Activated naive CD4-positive, alpha-beta T cell treated with anti-CD3 and anti-CD28 coated beads, Interleukin-2, amount 10 ng/mL, durations not matched to agents 7 days and 5 days (primary cell): ENCODE measurements around the gene RIC3.
A peak's percentile ranks its signal among the peaks of the same experiment; 100 is the strongest.
"Not testable (repeated sequence)": the region's sequence is repeated elsewhere in the genome, so short reads cannot be mapped to it uniquely, and the experiment has no call there.

Source experiments
- CTCF ChIA-PET: fragments of 350-600 bp; sonication (Branson Sonifier 250); formaldehyde crosslinking; loops from one replicate; lab custom pipeline; 2021; ENCODE audit warnings: antibody characterized with exemption; lab: Charles Lee
- DNase-seq: peaks from one replicate; pipeline ENCODE4 v3.0.0-alpha.2; 2020
- H3K27ac Mint-ChIP-seq: one replicate; pipeline ENCODE4 v1.8.0; 2021; ENCODE audit warnings: mild to moderate bottlenecking, moderate library complexity, mixed read lengths
- H3K27me3 Mint-ChIP-seq: one replicate; pipeline ENCODE4 v1.8.0; 2021; ENCODE audit warnings: mild to moderate bottlenecking, mixed read lengths
- H3K36me3 Mint-ChIP-seq: one replicate; pipeline ENCODE4 v1.8.0; 2021; ENCODE audit warnings: mixed read lengths
- H3K4me1 Mint-ChIP-seq: one replicate; pipeline ENCODE4 v1.8.0; 2021; ENCODE audit warnings: mixed read lengths
- H3K4me3 Mint-ChIP-seq: one replicate; pipeline ENCODE4 v1.8.0; 2021; ENCODE audit warnings: mild to moderate bottlenecking, moderate library complexity, mixed read lengths
- H3K9me3 Mint-ChIP-seq: one replicate; pipeline ENCODE4 v1.8.0; 2021; ENCODE audit warnings: mixed read lengths

Gene RIC3

DNA sequence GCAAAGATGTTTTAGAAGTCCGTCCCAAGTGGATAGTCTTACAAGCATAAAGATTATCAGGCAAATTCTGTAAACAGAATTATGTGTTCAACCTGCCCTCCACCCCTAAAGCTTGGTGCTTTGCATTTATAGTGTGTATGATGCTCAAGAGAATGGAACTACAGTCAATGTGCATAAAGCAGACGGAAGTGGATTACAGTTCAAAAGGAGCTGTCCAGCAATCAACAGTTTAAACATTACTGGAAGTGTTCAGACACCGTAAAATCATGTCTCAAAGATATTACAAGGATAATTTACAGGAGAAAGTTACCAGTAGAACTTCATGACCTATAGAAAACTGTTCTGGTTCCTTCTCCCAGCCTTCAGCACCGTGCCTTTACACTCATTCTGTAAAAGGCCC, 1.0 kb downstream of the RIC3 start:
- no peaks in the 10 kb centered on the region for H3K36me3 Mint-ChIP-seq
- DNase-seq = no peak
- H3K27me3 Mint-ChIP-seq = peaks cover 23% of the 10 kb centered on the region
- H3K27ac Mint-ChIP-seq = no peak overlapping the region
- no peaks in the 10 kb centered on the region for H3K9me3 Mint-ChIP-seq
- CTCF ChIA-PET = no interaction called here
- H3K4me3 Mint-ChIP-seq = peak overlapping the region; percentile 75
- H3K4me1 Mint-ChIP-seq = peaks cover 25% of the 10 kb centered on the region

DNA sequence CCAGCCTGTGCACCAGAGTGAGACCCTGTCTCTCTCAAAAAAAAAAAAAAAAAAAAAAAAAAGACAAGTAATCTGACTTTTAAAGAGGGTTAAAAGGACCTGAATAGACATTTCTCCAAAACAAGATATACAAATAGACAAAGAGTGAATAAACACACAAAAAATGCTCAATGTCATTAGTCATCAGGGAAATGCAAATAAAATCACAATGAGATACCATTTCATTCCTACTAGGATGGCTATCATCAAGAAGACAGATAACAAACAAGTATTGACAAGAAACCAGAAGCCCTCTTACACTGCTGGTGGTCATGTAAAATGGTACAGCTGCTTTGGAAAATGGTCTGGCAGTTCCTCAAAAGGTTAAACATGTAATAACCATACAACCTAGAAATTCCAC, 4.1 kb downstream of the RIC3 start:
- CTCF ChIA-PET = no interaction called here
- H3K4me3 Mint-ChIP-seq = no peak overlapping the region

DNA sequence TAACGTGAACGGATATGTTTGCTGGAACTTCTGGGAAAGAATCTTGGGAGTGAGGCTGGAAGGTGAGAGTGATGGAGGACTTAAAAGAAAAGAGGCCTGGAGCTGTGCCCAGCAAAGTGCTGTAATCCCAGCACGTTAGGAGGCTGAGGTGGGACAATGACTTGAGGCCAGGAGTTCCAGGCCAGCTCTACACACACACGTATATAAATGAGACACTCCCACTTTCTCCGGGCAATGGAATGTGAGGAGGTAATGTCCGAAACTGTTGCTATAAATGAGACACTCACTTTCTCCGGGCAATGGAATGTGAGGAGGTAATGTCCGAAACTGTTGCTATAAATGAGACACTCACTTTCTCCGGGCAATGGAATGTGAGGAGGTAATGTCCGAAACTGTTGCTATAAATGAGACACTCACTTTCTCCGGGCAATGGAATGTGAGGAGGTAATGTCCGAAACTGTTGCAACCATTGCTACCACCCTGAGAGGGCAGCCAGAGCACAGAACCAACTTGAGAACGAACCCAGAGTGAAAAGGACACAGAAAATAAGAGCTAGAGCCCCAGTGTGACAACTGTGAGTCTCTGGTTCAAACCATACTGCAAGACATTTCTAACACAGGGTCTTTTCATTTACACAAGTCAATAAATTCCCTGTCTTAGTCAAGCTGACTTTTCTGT, 7.1 kb downstream of the RIC3 start:
- CTCF ChIA-PET, H3K9me3 Mint-ChIP-seq, H3K4me3 Mint-ChIP-seq, H3K27me3 Mint-ChIP-seq, H3K27ac Mint-ChIP-seq, H3K4me1 Mint-ChIP-seq, H3K36me3 Mint-ChIP-seq, DNase-seq: not testable (repeated sequence)

More for the DNA sequence above, 4.1 kb downstream of the RIC3 start:
- no peak for DNase-seq
- Mint-ChIP-seq H3K36me3 (no peaks in the 10 kb centered on the region), H3K27ac (no peak overlapping the region), H3K27me3 (peaks cover 20% of the 10 kb centered on the region), H3K4me1 (peaks cover 25% of the 10 kb centered on the region), H3K9me3 (no peaks in the 10 kb centered on the region)

DNA sequence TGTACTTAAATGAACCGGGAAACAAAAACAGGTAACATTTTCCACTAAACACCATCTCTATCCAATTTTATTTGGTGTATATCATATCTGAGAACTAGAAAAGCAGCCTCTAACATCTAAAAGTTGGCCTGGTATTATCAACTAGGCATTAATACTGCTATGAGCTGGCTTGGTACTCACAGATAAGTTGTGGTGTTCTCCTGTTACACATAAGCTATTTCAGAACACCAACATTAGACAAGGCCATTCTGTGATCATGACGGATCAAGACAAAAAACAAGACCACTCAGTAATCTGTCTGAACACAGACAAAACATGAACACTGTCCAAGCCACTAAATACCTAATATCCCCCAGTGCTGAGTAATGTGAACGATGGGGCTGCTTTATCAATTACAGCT, 11.9 kb downstream of the RIC3 start:
- Mint-ChIP-seq H3K4me1 (no peaks in the 10 kb centered on the region), H3K27ac (no peak overlapping the region)
- CTCF ChIA-PET = no interaction called here

DNA sequence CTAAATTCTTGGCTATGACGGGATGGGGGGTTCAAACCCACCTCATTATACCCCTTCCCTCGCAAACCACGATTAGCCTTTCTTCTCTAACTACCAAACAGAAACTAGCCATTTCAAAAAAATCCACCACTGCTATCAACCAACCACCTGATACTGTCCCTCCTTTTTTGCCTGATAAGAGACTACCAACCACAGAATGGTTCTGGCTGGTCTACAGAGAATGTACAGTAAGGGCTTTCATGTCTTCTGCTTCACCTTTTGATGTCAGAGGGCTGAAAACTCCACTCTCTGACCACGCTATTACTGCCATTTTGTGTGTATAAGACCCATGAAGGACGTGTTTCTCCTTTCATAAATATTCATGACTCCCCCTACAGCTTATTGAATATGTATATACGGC, 19.1 kb downstream of the RIC3 start:
- Mint-ChIP-seq H3K27ac (no peak overlapping the region), H3K36me3 (no peaks in the 10 kb centered on the region), H3K9me3 (no peaks in the 10 kb centered on the region), H3K4me1 (no peaks in the 10 kb centered on the region), H3K4me3 (no peak overlapping the region), H3K27me3 (no peaks in the 10 kb centered on the region)
- CTCF ChIA-PET = no interaction called here
- no peak for DNase-seq

More for the DNA sequence above, 11.9 kb downstream of the RIC3 start:
- no peaks in the 10 kb centered on the region for H3K36me3 Mint-ChIP-seq
- H3K9me3 Mint-ChIP-seq = no peaks in the 10 kb centered on the region
- DNase-seq = no peak
- no peak overlapping the region for H3K4me3 Mint-ChIP-seq
- H3K27me3 Mint-ChIP-seq = no peaks in the 10 kb centered on the region

DNA sequence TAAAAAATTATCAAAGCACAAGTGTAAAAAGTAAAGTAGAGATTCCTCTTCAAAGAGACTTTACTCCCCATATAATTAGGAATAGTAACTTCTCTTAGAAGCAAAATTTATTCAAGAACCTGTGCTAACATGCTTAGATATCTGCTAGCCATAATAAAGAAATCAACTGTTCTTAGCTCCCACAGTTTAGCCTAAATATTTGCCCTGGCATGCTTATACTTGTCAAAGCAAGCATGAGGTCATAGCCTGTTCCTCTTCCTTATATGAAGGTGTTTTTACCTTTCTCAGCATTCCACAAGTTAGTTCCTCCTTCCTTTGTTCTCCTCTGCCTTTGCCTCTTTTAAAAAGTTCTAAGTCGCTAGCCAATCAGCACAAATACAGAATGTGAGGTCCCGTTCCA, 30.3 kb downstream of the RIC3 start:
- Mint-ChIP-seq H3K27ac (no peak overlapping the region), H3K9me3 (peaks cover 3% of the 10 kb centered on the region), H3K36me3 (peaks cover 8% of the 10 kb centered on the region), H3K4me1 (no peaks in the 10 kb centered on the region), H3K4me3 (no peak overlapping the region), H3K27me3 (no peaks in the 10 kb centered on the region)
- no peak for DNase-seq
- CTCF ChIA-PET = interaction anchor here (1.1 kb wide), 1 partner anchor 125 kb away, joined by 3 read pairs; the partner anchor contains the start of gene LMO1

DNA sequence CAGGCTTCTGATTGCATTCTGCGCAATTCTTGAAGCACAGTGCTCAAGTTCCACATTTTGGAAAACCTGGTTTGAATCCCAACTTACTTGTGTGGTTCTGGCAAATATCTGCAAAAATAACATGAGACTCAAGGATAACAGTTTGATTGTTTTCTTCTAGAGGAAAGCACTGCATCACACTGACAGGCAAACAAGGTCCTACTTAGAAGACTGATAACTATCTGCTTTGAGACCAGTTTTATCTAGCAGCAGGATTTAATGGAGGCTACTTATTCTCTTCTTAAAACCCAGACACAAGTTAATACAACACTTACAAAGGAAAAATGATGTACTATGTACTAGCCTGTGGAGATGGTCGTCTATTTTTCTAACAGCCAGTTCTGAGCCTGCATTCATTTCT, 41.4 kb downstream of the RIC3 start:
- Mint-ChIP-seq H3K27ac (no peak overlapping the region), H3K27me3 (no peaks in the 10 kb centered on the region), H3K36me3 (no peaks in the 10 kb centered on the region), H3K9me3 (no peaks in the 10 kb centered on the region), H3K4me3 (no peak overlapping the region), H3K4me1 (no peaks in the 10 kb centered on the region)
- DNase-seq = no peak
- CTCF ChIA-PET = no interaction called here

DNA sequence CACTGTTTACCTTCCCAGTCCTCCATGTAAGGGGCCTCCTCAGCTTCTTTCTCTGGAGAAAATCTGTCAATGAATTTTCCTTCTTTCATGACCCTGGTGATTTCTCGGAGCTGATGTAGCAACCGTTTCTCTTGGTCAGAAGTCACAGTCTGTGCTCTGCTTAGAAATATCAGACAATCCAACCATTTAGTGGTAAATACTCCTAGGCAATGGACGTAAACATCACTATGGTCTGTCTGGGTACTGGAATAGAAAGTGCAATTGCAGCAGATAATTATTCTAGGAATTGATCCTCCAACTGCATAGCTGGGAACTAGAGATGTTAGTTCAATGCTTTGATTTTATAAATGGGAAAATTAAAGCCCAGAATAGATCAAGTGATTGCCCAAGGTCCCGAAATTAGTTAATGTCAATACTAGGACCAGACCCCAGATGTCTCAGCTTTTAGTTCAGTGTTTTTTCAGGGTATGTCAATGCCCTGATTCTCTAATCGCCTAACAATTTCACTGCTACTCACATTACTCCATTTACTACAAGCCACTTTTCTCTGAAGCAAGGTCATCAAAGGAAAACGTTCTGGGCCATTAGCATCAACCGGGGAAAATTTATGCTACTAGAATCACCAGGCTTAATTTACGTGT, 42.1 kb downstream of the RIC3 start:
- Mint-ChIP-seq H3K4me1 (no peaks in the 10 kb centered on the region), H3K27ac (no peak overlapping the region), H3K36me3 (no peaks in the 10 kb centered on the region), H3K27me3 (no peaks in the 10 kb centered on the region), H3K9me3 (no peaks in the 10 kb centered on the region), H3K4me3 (no peak overlapping the region)
- DNase-seq = no peak
- CTCF ChIA-PET = no interaction called here

DNA sequence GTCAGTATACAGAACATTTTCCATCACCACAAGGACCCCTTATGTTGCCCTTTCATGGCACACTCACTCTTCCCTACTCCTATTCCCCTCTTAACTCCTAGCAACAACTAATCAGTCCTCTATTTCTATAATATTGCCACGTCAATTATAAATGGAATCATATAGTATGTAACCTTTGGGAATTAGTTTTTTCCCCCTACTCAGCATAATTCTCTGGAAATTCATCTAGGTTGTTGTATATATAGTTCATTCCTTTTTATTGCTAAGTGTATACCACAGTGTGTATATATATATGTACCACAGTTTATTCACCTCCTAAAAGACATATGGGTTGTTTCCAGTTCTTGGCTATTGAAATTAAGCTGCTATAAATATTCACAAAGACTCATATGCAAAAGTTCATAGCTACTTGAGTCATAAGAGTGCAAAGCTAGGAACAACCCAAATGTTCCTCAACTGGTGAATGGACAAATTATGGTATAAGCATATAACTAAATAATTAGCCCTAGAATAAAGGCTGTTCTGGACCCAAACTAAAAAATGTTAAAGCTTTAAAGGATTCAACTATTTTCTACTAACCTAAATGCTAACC, 46.6 kb downstream of the RIC3 start:
- Mint-ChIP-seq H3K27me3 (no peaks in the 10 kb centered on the region), H3K9me3 (no peaks in the 10 kb centered on the region), H3K4me1 (no peaks in the 10 kb centered on the region), H3K27ac (no peak overlapping the region), H3K36me3 (peaks cover 4% of the 10 kb centered on the region), H3K4me3 (no peak overlapping the region)
- no peak for DNase-seq
- CTCF ChIA-PET = no interaction called here

DNA sequence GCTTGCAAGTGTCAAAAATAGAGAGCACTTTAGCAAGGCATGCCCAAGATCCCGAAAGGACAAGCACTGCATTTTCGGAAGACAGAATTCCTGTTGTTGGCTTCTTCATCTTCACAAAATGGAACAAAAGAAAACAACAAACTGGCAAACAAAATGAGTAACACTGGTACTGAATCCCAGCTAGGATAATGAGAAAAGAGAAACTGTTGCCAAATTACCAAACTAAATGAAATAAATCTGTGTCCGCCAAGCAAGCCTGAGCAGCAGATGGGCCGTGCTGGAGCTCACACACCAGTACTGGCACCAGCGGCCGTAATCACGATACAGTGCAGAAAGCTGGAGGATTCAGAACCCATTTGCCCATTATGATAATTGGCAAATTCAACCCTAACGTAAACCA, 57.2 kb downstream of the RIC3 start:
- Mint-ChIP-seq H3K27me3 (no peaks in the 10 kb centered on the region), H3K36me3 (peaks cover 8% of the 10 kb centered on the region), H3K9me3 (peaks cover 6% of the 10 kb centered on the region), H3K4me1 (no peaks in the 10 kb centered on the region), H3K27ac (no peak overlapping the region), H3K4me3 (no peak overlapping the region)
- DNase-seq = no peak
- CTCF ChIA-PET = interaction anchor here (1.0 kb wide), 1 partner anchor 13 kb away, joined by 3 read pairs; no protein-coding TSS in a partner anchor

DNA sequence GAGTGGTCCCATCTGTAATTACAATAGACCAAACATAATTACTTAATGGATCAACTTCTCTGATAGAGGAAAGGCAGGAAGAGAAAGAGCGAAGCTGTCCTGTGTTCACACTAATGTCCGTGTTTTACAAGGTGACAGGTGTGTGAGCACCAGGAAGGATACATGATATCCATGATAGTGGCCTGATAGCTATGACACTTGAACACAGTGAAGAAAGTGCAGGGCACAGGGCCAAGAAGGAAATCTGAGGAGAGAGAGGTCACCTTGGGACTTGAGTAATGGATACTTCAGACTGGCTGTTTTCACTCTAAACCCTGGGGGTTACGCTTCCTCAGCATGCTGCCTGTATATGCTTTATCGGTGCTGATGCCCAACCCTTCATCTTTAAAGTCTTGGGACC, 58.4 kb downstream of the RIC3 start:
- CTCF ChIA-PET = interaction anchor here (1.5 to 1.7 kb wide), 2 partner anchors 11 to 77 kb away, joined by 4 to 9 read pairs; no protein-coding TSS in a partner anchor
- H3K4me1 Mint-ChIP-seq = no peaks in the 10 kb centered on the region
- peaks cover 6% of the 10 kb centered on the region for H3K9me3 Mint-ChIP-seq
- no peak for DNase-seq
- no peak overlapping the region for H3K4me3 Mint-ChIP-seq
- H3K27me3 Mint-ChIP-seq = no peaks in the 10 kb centered on the region
- peaks cover 8% of the 10 kb centered on the region for H3K36me3 Mint-ChIP-seq
- no peak overlapping the region for H3K27ac Mint-ChIP-seq

DNA sequence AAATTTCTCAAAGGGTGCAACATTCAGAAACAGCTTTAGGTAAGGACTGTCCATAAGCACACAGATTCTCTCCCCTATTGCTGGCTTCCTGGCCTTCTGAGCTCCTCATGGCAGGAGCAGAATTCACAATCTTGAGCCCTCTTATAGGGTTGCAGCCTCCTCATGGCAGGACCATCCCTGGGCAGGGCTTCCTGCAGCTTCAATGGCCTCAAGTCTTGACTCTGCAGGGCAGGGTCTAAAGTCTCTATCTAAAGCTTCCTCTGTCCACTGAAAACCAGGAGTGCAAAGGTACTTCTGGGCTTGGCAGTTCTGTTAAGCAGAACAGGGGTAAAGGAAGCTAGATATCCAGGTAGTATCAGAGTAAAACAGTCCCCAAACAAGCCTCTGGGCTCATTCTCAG, 59.1 kb downstream of the RIC3 start:
- Mint-ChIP-seq H3K4me1 (no peaks in the 10 kb centered on the region), H3K36me3 (peaks cover 4% of the 10 kb centered on the region), H3K27me3 (no peaks in the 10 kb centered on the region), H3K27ac (no peak overlapping the region), H3K4me3 (no peak overlapping the region), H3K9me3 (peaks cover 2% of the 10 kb centered on the region)
- no peak for DNase-seq
- CTCF ChIA-PET = interaction anchor here (1.5 to 1.7 kb wide), 2 partner anchors 10 to 76 kb away, joined by 4 to 9 read pairs; no protein-coding TSS in a partner anchor

DNA sequence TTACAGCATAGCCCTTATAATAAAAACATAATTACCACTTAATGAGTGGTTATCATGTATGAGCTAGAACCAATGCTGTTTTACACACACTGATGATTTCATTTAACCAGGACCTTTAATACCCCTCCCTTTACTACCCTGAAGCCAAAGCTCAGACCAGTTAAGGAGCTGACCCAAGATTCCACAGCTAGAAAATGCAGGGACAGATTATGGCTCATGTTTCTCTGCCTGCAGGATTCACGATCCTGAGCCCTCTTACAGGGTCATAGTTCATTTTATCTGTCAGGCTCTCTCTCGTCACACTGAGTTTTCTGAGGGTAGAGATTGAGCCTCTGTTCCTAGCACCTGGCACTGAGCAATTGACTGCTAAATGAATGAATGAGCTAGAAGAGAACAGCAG, 60.4 kb downstream of the RIC3 start:
- CTCF ChIA-PET = interaction anchor here (1.0 to 2.3 kb wide), 2 partner anchors 9 to 76 kb away, joined by 3 to 17 read pairs; no protein-coding TSS in a partner anchor
- no peak for DNase-seq
- no peaks in the 10 kb centered on the region for H3K9me3 Mint-ChIP-seq
- H3K4me1 Mint-ChIP-seq = no peaks in the 10 kb centered on the region
- no peak overlapping the region for H3K4me3 Mint-ChIP-seq
- H3K27me3 Mint-ChIP-seq = no peaks in the 10 kb centered on the region
- no peak overlapping the region for H3K27ac Mint-ChIP-seq
- H3K36me3 Mint-ChIP-seq = no peaks in the 10 kb centered on the region

DNA sequence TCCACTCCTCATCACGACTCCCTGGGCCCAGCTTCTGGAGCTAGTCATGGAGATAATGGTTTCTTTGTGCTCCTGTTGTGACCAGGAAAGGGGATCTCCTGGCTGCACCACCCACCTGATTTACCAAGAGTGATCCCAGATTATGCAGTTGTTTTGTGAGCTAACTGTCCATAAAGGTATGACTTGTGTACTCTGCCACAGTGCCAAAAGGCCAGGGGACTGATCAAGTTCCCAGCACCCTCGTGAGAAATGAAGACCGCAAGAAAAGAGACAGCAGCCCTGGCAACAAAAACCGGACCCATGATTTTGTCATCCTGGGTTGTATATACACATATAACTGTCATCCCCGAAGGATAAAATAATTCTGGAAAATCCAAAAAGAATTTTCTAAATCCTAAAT, 61.2 kb downstream of the RIC3 start:
- CTCF ChIA-PET = interaction anchor here (2.3 kb wide), 1 partner anchor 9 kb away, joined by 17 read pairs; no protein-coding TSS in a partner anchor
- Mint-ChIP-seq H3K4me1 (no peaks in the 10 kb centered on the region), H3K27ac (no peak overlapping the region), H3K4me3 (no peak overlapping the region), H3K27me3 (no peaks in the 10 kb centered on the region), H3K36me3 (no peaks in the 10 kb centered on the region), H3K9me3 (no peaks in the 10 kb centered on the region)
- no peak for DNase-seq
